SH-SY5Y (cell line): ENCODE data around the gene RASSF6.

Experiments used
- GATA2 ChIP-seq: IDR thresholded peaks from 2 replicates; pipeline ENCODE4 v1.6.1; 2011; ENCODE audit warnings: mild to moderate bottlenecking, low read depth, low read length
- GATA3 ChIP-seq: IDR thresholded peaks from 2 replicates; pipeline ENCODE4 v1.6.1; 2011; ENCODE audit warnings: low read depth, mild to moderate bottlenecking, low read length, moderate library complexity

DNA sequence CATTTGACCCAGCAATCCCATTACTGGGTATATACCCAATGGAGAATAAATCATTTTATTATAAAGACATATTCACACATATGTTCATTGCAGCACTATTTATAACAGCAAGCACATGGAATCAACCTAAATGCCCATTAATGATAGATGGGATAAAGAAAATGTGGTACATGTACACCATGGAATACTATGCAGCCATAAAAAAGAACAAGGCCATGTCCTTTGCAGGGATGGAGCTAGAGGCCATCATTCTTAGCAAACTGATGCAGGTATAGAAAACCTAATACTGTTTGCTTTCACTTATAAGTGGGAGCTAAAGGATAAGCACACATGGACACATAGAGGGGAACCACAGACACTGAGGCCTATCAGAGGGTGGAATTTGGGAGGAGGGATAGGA, 22.6 kb downstream of the RASSF6 start:
- TF ChIP-seq GATA2 = no peak
- TF ChIP-seq GATA3 = no peak
